Measurements from ENCODE around the gene SDK2. TPM values are rescaled to one million over a fixed set of nuclear protein-coding genes. Genes with fewer than 3 reads are reported as not detected.

Gene SDK2
- total RNA-seq, 4 donors from 2014 or later = 1.5 to 7.0 (median 3.7) TPM

GRCh38 chr17:73308017-73308823, 336.0 kb downstream of the SDK2 start:
- no peaks in the 10 kb centered on the region for H3K27me3 ChIP-seq
- intact Hi-C loops (cut with DNase I) = no loop called here
- no peaks in the 10 kb centered on the region for H3K36me3 ChIP-seq
- H3K9me3 ChIP-seq = no peaks in the 10 kb centered on the region
- DNase-seq = peak; percentile 98
- peak overlapping the region in 1 of 3 donors; percentile 99 for H3K4me3 ChIP-seq (replicated peaks in 1 of 3)
- H3K27ac ChIP-seq = peak overlapping the region; percentile 96 to 100 (median 96)
- peak in 1 of 2 donors; percentile 74 for TF ChIP-seq POLR2A (IDR thresholded peaks at IDR 0.05)
- peak in 1 of 6 experiments; percentile 4 for TF ChIP-seq CTCF (IDR thresholded peaks at IDR 0.05)
- WGBS, 2 donors = 10 to 23% methylated on average over 21 to 23 of the region's 23 CpGs
- H3K4me1 ChIP-seq = peaks cover 66 to 70% of the 10 kb centered on the region in 2 donors

GRCh38 chr17:73307130-73307529, 337.1 kb downstream of the SDK2 start:
- Histone ChIP-seq H3K36me3 (no peaks in the 10 kb centered on the region), H3K4me1 (peaks cover 68 to 75% of the 10 kb centered on the region in 2 donors), H3K9me3 (no peaks in the 10 kb centered on the region), H3K27me3 (no peaks in the 10 kb centered on the region), H3K27ac (peak overlapping the region; percentile 96 to 100 (median 96)), H3K4me3 (replicated peaks in 1 of 3) (no peak overlapping the region)
- 32 to 41% methylated on average over 9 of the region's 9 CpGs for WGBS, 2 donors
- TF ChIP-seq CTCF (IDR thresholded peaks at IDR 0.05) (no peak), POLR2A (IDR thresholded peaks at IDR 0.05) (no peak)
- DNase-seq = peak; percentile 89 to 90
- intact Hi-C loops (cut with DNase I) = no loop called here

- intact Hi-C loops (cut with DNase I) = no loop called here
These were observed 338.1 kb downstream of the SDK2 start for GRCh38 chr17:73305845-73306836.

GRCh38 chr17:73304971-73305812, 339.1 kb downstream of the SDK2 start:
- DNase-seq = peak; percentile 61 to 66
- peak overlapping the region in 1 of 3 donors; percentile 18 for H3K4me3 ChIP-seq (replicated peaks in 1 of 3)
- H3K4me1 ChIP-seq = peaks cover 78 to 90% of the 10 kb centered on the region in 2 donors
- WGBS, 2 donors = 12 to 14% methylated on average over 11 to 16 of the region's 16 CpGs
- no peaks in the 10 kb centered on the region for H3K9me3 ChIP-seq
- no peaks in the 10 kb centered on the region for H3K27me3 ChIP-seq
- peak overlapping the region; percentile 96 to 100 (median 96) for H3K27ac ChIP-seq
- intact Hi-C loops (cut with DNase I) = no loop called here
- TF ChIP-seq CTCF (IDR thresholded peaks at IDR 0.05) (peak in 4 of 6 experiments; percentile 6 to 36 (median 26)), POLR2A (IDR thresholded peaks at IDR 0.05) (peak in 1 of 2 donors; percentile 44)
- H3K36me3 ChIP-seq = no peaks in the 10 kb centered on the region

More at GRCh38 chr17:73305845-73306836, 338.1 kb downstream of the SDK2 start:
- Histone ChIP-seq H3K27ac (peak overlapping the region; percentile 96 to 100 (median 96)), H3K4me3 (replicated peaks in 1 of 3) (no peak overlapping the region), H3K27me3 (no peaks in the 10 kb centered on the region), H3K36me3 (no peaks in the 10 kb centered on the region), H3K4me1 (peaks cover 73 to 84% of the 10 kb centered on the region in 2 donors), H3K9me3 (no peaks in the 10 kb centered on the region)
- DNase-seq = peak; percentile 19 to 20
- TF ChIP-seq POLR2A (IDR thresholded peaks at IDR 0.05) = no peak
- no peak for TF ChIP-seq CTCF (IDR thresholded peaks at IDR 0.05)
- WGBS, 2 donors = 53 to 64% methylated on average over 11 of the region's 11 CpGs

Data from thyroid gland (tissue), 4 donors.